Measurements from ENCODE around the gene KLHL3.

- TF ChIP-seq POLR2AphosphoS5 (IDR thresholded peaks at IDR 0.05; ENCODE audit: borderline replicate concordance, low read depth, low read length) (no peak), EZH2 (IDR thresholded peaks at IDR 0.05) (no peak), FOXP2 (optimal IDR thresholded peaks at IDR 0.05; ENCODE audit: control extremely low read depth, extremely low read length, insufficient read depth) (no peak)
Observed at GRCh38 chr5:137667341-137667740, 68.5 kb downstream of the KLHL3 start.
